SHP77 treated with DMSO at 0.1 percent for 48 hours (cell line): Measurements from ENCODE around the gene PGM5.
"Not testable (repeated sequence)": the region's sequence is repeated elsewhere in the genome, so short reads cannot be mapped to it uniquely, and the experiment has no call there.

Experiments used
- DNase-seq: peaks from one replicate; lab custom pipeline; 2025; lab: John Stamatoyannopoulos, UW

Gene PGM5

GRCh38 chr9:68377723-68378122, 21.3 kb downstream of the PGM5 start:
- not testable (repeated sequence) for DNase-seq

GRCh38 chr9:68383894-68384293, 27.5 kb downstream of the PGM5 start:
- DNase-seq = not testable (repeated sequence)

GRCh38 chr9:68389558-68389957, 33.1 kb downstream of the PGM5 start:
- DNase-seq = not testable (repeated sequence)

- DNase-seq = not testable (repeated sequence)
Observed at GRCh38 chr9:68390737-68391136, 34.3 kb downstream of the PGM5 start.

GRCh38 chr9:68396411-68397094, 40.1 kb downstream of the PGM5 start:
- not testable (repeated sequence) for DNase-seq

- DNase-seq = not testable (repeated sequence)
Observed at GRCh38 chr9:68397095-68397423, 40.6 kb downstream of the PGM5 start.

GRCh38 chr9:68397796-68398195, 41.4 kb downstream of the PGM5 start:
- DNase-seq = not testable (repeated sequence)

GRCh38 chr9:68398324-68398723, 41.9 kb downstream of the PGM5 start:
- DNase-seq = not testable (repeated sequence)

GRCh38 chr9:68404421-68405185, 48.2 kb downstream of the PGM5 start:
- DNase-seq = not testable (repeated sequence)

- DNase-seq = not testable (repeated sequence)
Observed at GRCh38 chr9:68411865-68412264, 55.5 kb downstream of the PGM5 start.

- not testable (repeated sequence) for DNase-seq
Observed at GRCh38 chr9:68412754-68413153, 56.3 kb downstream of the PGM5 start.

- not testable (repeated sequence) for DNase-seq
Observed at GRCh38 chr9:68415065-68415464, 58.7 kb downstream of the PGM5 start.

GRCh38 chr9:68416936-68417564, 60.6 kb downstream of the PGM5 start:
- no peak for DNase-seq

- no peak for DNase-seq
Observed at GRCh38 chr9:68417762-68418161, 61.4 kb downstream of the PGM5 start.

- no peak for DNase-seq
Observed at GRCh38 chr9:68418259-68418845, 61.9 kb downstream of the PGM5 start.

GRCh38 chr9:68419901-68420300, 63.5 kb downstream of the PGM5 start:
- DNase-seq = no peak

- DNase-seq = no peak
Observed at GRCh38 chr9:68426755-68427154, 70.3 kb downstream of the PGM5 start.

GRCh38 chr9:68427216-68427977, 71.0 kb downstream of the PGM5 start:
- no peak for DNase-seq

- no peak for DNase-seq
Observed at GRCh38 chr9:68428481-68428880, 72.1 kb downstream of the PGM5 start.

GRCh38 chr9:68429631-68430030, 73.2 kb downstream of the PGM5 start:
- DNase-seq = no peak

GRCh38 chr9:68431307-68431706, 74.9 kb downstream of the PGM5 start:
- no peak for DNase-seq
